ENCODE results near the gene PEDS1. TPM values are rescaled to one million over a fixed set of nuclear protein-coding genes. Genes with fewer than 3 reads are reported as not detected.

Gene PEDS1
- total and polyA plus RNA-seq, 2 of the 13 experiments (the other 11 are each of a cell fraction or from before 2014, with no cell fraction given): 30.5 to 93.9 TPM

DNA sequence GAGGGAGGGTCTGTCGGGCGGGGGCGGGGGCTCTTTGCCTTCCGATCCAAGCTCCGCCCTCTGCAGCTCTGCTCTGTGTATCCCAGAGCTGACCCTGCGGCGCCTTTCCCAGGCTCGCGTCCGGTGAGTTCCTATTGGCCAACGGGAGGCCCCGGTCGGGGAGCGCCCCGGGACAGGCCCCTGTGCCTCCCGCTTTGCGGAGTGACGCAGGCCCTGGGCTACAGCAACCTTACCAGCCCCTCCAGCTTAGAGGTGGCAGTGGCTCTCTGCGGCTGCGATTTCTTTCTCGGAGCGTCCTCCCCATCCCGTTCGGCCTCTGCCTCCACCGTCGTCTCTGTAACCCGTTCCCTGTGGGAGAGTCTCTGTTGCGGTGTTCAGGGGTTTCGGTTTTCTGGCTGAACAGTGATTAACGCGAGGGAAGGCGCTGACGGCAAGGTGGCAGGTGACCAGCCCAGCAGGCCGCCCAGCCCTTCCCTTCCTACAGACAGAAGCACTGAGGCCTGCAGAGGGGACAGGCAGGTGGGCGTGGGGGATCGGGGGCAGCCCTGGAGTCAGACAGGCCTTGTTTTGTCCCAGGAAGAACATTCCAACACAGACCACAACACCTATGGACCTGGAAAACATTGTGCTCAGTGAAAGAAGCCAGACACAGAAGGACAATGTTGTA, 19.0 kb upstream of the PEDS1 start (continued):
- no peak; the same call in 1 of the 2 replicates for TF ChIP-seq GTF2F1 (IDR thresholded peaks at IDR 0.05; ENCODE audit: low read length)
- TF ChIP-seq MAFG (CRISPR knock-in tag; IDR thresholded peaks at IDR 0.05): no peak
- TF ChIP-seq ZKSCAN1 (IDR thresholded peaks at IDR 0.05; ENCODE audit: low read length): no peak; the same call in 1 of the 2 replicates
- TF ChIP-seq ZFP1 (CRISPR knock-in tag; IDR thresholded peaks at IDR 0.05): peak; percentile 83
- no peak for TF ChIP-seq WIZ (CRISPR knock-in tag; IDR thresholded peaks at IDR 0.05)
- peak; percentile 96 for TF ChIP-seq KDM5B (CRISPR knock-in tag; IDR thresholded peaks at IDR 0.05; ENCODE audit: borderline replicate concordance)
- 0 out of 2 replicates have a peak, but pooled peaks have one; percentile 57 for TF ChIP-seq ZNF234 (CRISPR knock-in tag; conservative IDR thresholded peaks at IDR 0.05)
- TF ChIP-seq ZNF598 (CRISPR knock-in tag; IDR thresholded peaks at IDR 0.05; ENCODE audit: borderline replicate concordance): peak; percentile 83
- TF ChIP-seq POLR2AphosphoS5 (IDR thresholded peaks at IDR 0.05; ENCODE audit: low read depth, low read length): peak; percentile 94
- no peak for TF ChIP-seq FIP1L1 (IDR thresholded peaks at IDR 0.05; ENCODE audit: borderline replicate concordance, insufficient read depth, low read depth, low read length)
- TF ChIP-seq, protein P1, sequence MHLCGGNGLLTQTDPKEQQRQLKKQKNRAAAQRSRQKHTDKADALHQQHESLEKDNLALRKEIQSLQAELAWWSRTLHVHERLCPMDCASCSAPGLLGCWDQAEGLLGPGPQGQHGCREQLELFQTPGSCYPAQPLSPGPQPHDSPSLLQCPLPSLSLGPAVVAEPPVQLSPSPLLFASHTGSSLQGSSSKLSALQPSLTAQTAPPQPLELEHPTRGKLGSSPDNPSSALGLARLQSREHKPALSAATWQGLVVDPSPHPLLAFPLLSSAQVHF (CRISPR knock-in tag; IDR thresholded peaks at IDR 0.05): no peak
- TF ChIP-seq NFYB (CRISPR knock-in tag; IDR thresholded peaks at IDR 0.05): peak; percentile 88
- no peak for TF ChIP-seq NCOA1 (CRISPR knock-in tag; IDR thresholded peaks at IDR 0.05)
- no peak for TF ChIP-seq ZFP62 (CRISPR knock-in tag; IDR thresholded peaks at IDR 0.05)
- TF ChIP-seq, protein P2, sequence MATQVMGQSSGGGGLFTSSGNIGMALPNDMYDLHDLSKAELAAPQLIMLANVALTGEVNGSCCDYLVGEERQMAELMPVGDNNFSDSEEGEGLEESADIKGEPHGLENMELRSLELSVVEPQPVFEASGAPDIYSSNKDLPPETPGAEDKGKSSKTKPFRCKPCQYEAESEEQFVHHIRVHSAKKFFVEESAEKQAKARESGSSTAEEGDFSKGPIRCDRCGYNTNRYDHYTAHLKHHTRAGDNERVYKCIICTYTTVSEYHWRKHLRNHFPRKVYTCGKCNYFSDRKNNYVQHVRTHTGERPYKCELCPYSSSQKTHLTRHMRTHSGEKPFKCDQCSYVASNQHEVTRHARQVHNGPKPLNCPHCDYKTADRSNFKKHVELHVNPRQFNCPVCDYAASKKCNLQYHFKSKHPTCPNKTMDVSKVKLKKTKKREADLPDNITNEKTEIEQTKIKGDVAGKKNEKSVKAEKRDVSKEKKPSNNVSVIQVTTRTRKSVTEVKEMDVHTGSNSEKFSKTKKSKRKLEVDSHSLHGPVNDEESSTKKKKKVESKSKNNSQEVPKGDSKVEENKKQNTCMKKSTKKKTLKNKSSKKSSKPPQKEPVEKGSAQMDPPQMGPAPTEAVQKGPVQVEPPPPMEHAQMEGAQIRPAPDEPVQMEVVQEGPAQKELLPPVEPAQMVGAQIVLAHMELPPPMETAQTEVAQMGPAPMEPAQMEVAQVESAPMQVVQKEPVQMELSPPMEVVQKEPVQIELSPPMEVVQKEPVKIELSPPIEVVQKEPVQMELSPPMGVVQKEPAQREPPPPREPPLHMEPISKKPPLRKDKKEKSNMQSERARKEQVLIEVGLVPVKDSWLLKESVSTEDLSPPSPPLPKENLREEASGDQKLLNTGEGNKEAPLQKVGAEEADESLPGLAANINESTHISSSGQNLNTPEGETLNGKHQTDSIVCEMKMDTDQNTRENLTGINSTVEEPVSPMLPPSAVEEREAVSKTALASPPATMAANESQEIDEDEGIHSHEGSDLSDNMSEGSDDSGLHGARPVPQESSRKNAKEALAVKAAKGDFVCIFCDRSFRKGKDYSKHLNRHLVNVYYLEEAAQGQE (IDR thresholded peaks at IDR 0.05; ENCODE audit: borderline replicate concordance in 1 of 2, low read depth in 1 of 2, low read length in 2 of 2): 0 out of 4 replicates have a peak, but pooled peaks of 1 of the 2 experiments have one; percentile 3
- no peak for TF ChIP-seq PAX8 (CRISPR knock-in tag; IDR thresholded peaks at IDR 0.05; ENCODE audit: borderline replicate concordance)
- no peak for TF ChIP-seq AKNA (CRISPR knock-in tag; IDR thresholded peaks at IDR 0.05; ENCODE audit: borderline replicate concordance)
- TF ChIP-seq ZNF224 (CRISPR knock-in tag; IDR thresholded peaks at IDR 0.05): peak; percentile 98
- TF ChIP-seq TEAD2 (CRISPR knock-in tag; IDR thresholded peaks at IDR 0.05): no peak
- peak; percentile 53; the same call in 1 of the 2 replicates for TF ChIP-seq RNF2 (conservative IDR thresholded peaks at IDR 0.05; ENCODE audit: low read depth)
- peak; percentile 68 for TF ChIP-seq MAZ (IDR thresholded peaks at IDR 0.05; ENCODE audit: borderline replicate concordance, low read depth, low read length)
- TF ChIP-seq MAZ (CRISPR knock-in tag; IDR thresholded peaks at IDR 0.05; ENCODE audit: low read depth): peak; percentile 97

Measured in HepG2 (cell line).